ENCODE measurements around the gene AANAT.
A peak's percentile ranks its signal among the peaks of the same experiment; 100 is the strongest.

Gene AANAT

GRCh38 chr17:76496464-76496863 is 29.1 kb downstream of the AANAT start:
- H3K27ac Mint-ChIP-seq = peak overlapping the region; percentile 87
- no peaks in the 10 kb centered on the region for H3K9me3 Mint-ChIP-seq
- no peaks in the 10 kb centered on the region for H3K27me3 Mint-ChIP-seq
- peaks cover 13% of the 10 kb centered on the region for H3K36me3 Mint-ChIP-seq
- DNase-seq (ENCODE audit: low spot score in 2 of 2) (no peak), ATAC-seq (ENCODE audit: low read depth) (no peak)
- H3K4me3 Mint-ChIP-seq = peak overlapping the region; percentile 100
- peaks cover 54% of the 10 kb centered on the region for H3K4me1 Mint-ChIP-seq

DNA sequence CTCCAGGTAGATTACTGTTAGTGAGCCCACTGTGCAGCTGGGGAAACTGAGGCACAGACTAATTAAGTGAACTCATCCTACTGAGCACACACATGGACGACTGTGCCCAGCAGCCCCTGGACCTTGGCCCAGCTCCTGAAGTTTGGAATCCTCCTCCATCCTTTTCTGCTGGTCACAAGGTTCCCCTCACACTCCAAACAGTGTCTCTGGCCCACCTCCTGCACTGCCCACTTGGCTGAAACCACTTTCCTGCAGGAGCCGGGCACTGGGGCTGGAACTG is 30.2 kb downstream of the AANAT start:
- ATAC-seq (ENCODE audit: low read depth) (no peak), DNase-seq (ENCODE audit: low spot score in 2 of 2) (no peak)
- Mint-ChIP-seq H3K27me3 (no peaks in the 10 kb centered on the region), H3K36me3 (peaks cover 13% of the 10 kb centered on the region), H3K4me3 (peak overlapping the region; percentile 100), H3K4me1 (peaks cover 54% of the 10 kb centered on the region), H3K9me3 (no peaks in the 10 kb centered on the region), H3K27ac (peak overlapping the region; percentile 87)

GRCh38 chr17:76497979-76498875 is 30.8 kb downstream of the AANAT start:
- H3K9me3 Mint-ChIP-seq = no peaks in the 10 kb centered on the region
- peak overlapping the region; percentile 100 for H3K4me3 Mint-ChIP-seq
- peak overlapping the region; percentile 87 for H3K27ac Mint-ChIP-seq
- no peak for DNase-seq (ENCODE audit: low spot score in 2 of 2)
- peaks cover 51% of the 10 kb centered on the region for H3K4me1 Mint-ChIP-seq
- no peaks in the 10 kb centered on the region for H3K27me3 Mint-ChIP-seq
- peaks cover 12% of the 10 kb centered on the region for H3K36me3 Mint-ChIP-seq
- ATAC-seq (ENCODE audit: low read depth) = peak; percentile 7

DNA sequence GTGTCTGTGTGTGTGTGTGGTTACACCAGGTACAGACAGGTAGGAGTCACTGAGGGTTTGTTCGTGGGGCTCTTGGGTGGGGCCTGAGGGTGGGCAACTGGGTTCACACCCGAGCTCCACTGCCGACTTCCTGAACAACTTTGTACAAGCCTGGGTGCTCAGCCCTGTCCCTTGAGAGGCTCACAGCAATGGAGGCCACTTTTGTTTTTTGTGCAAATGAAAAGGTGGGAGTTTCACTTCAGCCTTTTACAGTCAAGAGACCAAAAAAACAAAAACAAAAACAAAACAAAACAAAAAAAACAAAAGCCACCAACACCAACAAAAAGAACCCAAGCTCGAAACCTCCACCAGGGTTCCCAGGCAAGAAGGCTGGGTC is 31.5 kb downstream of the AANAT start:
- DNase-seq (ENCODE audit: low spot score in 2 of 2) (no peak), ATAC-seq (ENCODE audit: low read depth) (peak; percentile 40)
- Mint-ChIP-seq H3K27me3 (no peaks in the 10 kb centered on the region), H3K4me3 (peak overlapping the region; percentile 100), H3K36me3 (peaks cover 12% of the 10 kb centered on the region), H3K9me3 (no peaks in the 10 kb centered on the region), H3K4me1 (peaks cover 46% of the 10 kb centered on the region), H3K27ac (peak overlapping the region; percentile 87)

DNA sequence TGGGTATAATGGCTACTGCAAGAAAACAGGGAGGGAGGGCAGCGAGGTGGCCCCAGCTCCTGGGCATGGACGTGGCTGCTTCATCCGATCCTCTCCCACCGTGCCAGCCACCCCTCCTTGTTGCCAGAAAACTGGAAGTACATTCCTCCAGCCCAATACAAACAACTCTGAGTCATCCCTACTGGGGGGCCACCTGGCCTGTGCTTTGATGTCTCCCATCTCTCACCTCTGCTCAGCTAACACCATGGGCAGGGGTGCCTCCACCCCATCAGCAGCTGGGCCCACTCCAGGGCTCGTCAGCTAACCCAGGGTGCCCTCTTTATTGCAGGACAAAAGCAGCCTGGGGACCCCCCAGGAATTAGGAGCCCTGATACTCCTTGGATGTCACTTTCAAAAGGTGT is 31.9 kb downstream of the AANAT start:
- no peaks in the 10 kb centered on the region for H3K9me3 Mint-ChIP-seq
- DNase-seq (ENCODE audit: low spot score in 2 of 2) = no peak
- peak overlapping the region; percentile 100 for H3K4me3 Mint-ChIP-seq
- peak overlapping the region; percentile 87 for H3K27ac Mint-ChIP-seq
- ATAC-seq (ENCODE audit: low read depth) = no peak
- H3K36me3 Mint-ChIP-seq = peaks cover 12% of the 10 kb centered on the region
- peaks cover 48% of the 10 kb centered on the region for H3K4me1 Mint-ChIP-seq
- no peaks in the 10 kb centered on the region for H3K27me3 Mint-ChIP-seq

DNA sequence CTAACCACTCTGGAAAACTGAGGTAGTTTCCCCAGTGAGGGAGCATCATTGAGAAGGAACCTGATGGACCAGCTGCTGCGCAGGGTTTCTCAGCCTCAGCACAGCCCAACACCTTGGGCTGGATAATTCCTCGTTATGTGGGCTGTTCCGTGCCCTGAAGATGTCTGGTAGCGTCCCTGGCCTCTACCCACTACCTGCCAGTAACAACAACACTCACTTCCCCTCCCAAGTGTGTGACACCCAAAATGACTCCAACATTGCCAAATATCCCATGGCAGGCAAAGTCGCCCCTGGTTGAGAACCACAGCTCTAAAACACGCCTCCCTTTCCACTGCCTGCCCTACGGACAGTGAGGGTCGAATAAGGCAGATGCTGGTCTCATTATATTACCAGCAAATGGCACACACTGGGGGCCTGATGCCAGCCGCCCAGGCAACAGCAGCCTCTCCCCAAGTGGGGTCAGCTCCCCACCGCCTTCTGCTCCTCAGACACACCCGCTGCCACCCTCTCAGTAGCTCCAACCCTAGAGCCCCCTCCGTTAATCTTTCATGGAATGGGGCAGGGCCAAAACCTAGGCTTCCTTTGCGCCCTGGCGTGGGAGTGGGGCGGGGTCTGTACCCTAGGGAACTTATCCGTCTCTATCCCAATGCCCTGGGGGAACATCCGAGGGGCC is 32.8 kb downstream of the AANAT start:
- Mint-ChIP-seq H3K4me3 (peak overlapping the region; percentile 100), H3K27ac (peak overlapping the region; percentile 87), H3K4me1 (peaks cover 45% of the 10 kb centered on the region), H3K9me3 (no peaks in the 10 kb centered on the region), H3K36me3 (peaks cover 12% of the 10 kb centered on the region), H3K27me3 (no peaks in the 10 kb centered on the region)
- DNase-seq (ENCODE audit: low spot score in 2 of 2) = no peak
- no peak for ATAC-seq (ENCODE audit: low read depth)

DNA sequence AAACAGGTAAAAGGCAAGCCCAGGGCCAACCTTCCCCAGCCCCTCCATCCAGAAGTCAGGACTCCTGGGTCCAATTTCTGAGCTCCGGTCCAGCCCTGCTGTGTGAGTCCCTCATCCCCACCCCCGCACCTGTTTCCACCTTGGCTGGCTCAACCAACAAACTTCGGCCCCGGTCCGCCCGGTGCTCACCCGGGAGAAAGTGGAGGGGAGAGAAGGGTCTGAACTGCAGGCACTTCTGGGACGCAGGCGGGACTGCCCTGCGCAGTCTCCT is 33.3 kb downstream of the AANAT start:
- H3K36me3 Mint-ChIP-seq = peaks cover 12% of the 10 kb centered on the region
- H3K4me1 Mint-ChIP-seq = peaks cover 43% of the 10 kb centered on the region
- DNase-seq (ENCODE audit: low spot score in 2 of 2) (no peak), ATAC-seq (ENCODE audit: low read depth) (peak; percentile 4)
- H3K27me3 Mint-ChIP-seq = no peaks in the 10 kb centered on the region
- H3K27ac Mint-ChIP-seq = peak overlapping the region; percentile 87
- H3K9me3 Mint-ChIP-seq = no peaks in the 10 kb centered on the region
- peak overlapping the region; percentile 100 for H3K4me3 Mint-ChIP-seq

- peak within 1 kb of the TSS; percentile 100 for H3K4me3 Mint-ChIP-seq
- DNase-seq (ENCODE audit: low spot score in 2 of 2) (peak; percentile 99 to 100), ATAC-seq (ENCODE audit: low read depth) (peak; percentile 82)
- peaks cover 12% of the 10 kb centered on the region for H3K36me3 Mint-ChIP-seq
- no peaks in the 10 kb centered on the region for H3K27me3 Mint-ChIP-seq
- no peaks in the 10 kb centered on the region for H3K9me3 Mint-ChIP-seq
- H3K4me1 Mint-ChIP-seq = peaks cover 41% of the 10 kb centered on the region
- H3K27ac Mint-ChIP-seq = peak within 1 kb of the TSS; percentile 90
These were observed 33.8 kb downstream of the AANAT start, which contains the start of gene RHBDF2 for GRCh38 chr17:76501018-76501826. TSS of gene RHBDF2 (minus strand) at chr17:76501423. CDS start at chr17:76481524, 19,899 bp downstream.

DNA sequence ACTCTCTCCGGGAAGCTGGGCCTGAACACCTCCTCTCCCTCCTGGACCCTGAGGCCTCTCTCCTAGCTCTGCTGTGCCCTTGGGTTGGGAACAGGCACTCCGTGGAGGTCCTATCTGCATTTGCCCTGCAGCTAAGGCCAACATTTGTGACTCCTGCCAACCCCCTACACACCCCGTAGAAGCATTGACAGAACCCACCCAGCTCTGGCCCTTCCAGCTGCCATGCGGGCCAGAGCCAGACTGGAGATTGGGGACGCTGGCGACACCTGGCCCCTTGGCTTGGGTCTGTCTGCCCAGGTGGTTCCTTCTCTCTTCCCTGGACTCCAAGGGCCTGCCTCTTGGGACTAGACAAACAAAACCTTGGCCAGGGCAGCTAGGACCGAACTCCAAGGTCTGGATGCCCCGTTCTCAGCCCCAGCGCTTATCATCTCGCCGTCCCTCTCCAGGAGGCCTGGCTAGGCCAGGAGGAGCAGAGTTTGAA is 34.5 kb downstream of the AANAT start:
- ATAC-seq (ENCODE audit: low read depth) (no peak), DNase-seq (ENCODE audit: low spot score in 2 of 2) (no peak)
- Mint-ChIP-seq H3K4me3 (peak overlapping the region; percentile 100), H3K4me1 (peaks cover 41% of the 10 kb centered on the region), H3K9me3 (no peaks in the 10 kb centered on the region), H3K27ac (peak overlapping the region; percentile 90), H3K36me3 (peaks cover 12% of the 10 kb centered on the region), H3K27me3 (no peaks in the 10 kb centered on the region)

DNA sequence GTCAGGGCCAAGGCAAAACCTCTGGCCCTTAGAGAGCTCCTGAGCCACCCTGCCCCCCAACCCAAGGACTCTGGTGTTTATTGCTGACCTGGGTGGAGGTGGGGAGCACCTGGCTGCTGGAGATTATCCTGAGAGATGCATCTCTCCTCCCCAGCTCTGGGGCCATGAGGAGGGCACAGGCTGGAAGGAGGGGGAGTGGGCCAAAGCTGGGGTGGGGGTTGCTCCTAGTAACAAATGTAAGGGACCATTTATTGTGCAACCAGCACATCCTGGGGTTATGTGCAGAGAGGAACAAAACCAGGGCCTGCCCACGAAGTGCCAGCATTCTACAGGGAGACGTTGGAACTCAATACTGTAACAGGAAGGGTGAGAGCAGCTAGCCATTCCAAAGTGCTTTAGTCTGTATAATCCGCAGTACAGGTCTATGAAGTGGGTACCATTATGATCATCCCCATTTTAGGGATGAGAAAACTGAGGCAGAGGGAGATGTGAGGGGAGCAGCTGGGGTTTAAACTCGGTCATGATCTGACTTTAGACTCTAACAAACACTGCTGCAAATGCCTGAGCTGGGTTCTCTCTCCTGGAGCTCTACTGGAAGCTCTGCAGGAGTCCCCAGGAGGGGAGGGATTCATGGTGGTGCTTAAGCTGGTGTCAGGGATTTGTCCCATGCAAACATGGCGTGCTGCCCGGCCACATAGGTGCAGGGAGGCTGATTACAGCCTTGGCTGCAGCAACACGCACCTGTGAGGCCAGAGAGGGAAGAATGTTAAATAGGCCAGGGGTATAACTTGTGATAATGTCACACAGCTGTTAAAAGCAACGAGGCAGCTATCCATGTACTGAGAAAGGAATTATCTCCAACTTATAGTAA is 35.2 kb downstream of the AANAT start:
- no peaks in the 10 kb centered on the region for H3K27me3 Mint-ChIP-seq
- peak overlapping the region; percentile 90 for H3K27ac Mint-ChIP-seq
- H3K4me1 Mint-ChIP-seq = peaks cover 34% of the 10 kb centered on the region
- H3K4me3 Mint-ChIP-seq = peak overlapping the region; percentile 100
- peaks cover 12% of the 10 kb centered on the region for H3K36me3 Mint-ChIP-seq
- H3K9me3 Mint-ChIP-seq = no peaks in the 10 kb centered on the region
- DNase-seq (ENCODE audit: low spot score in 2 of 2) = no peak
- no peak for ATAC-seq (ENCODE audit: low read depth)

GRCh38 chr17:76504117-76504516 is 36.7 kb downstream of the AANAT start:
- ATAC-seq (ENCODE audit: low read depth) (peak; percentile 10), DNase-seq (ENCODE audit: low spot score in 2 of 2) (no peak)
- no peak overlapping the region for H3K27ac Mint-ChIP-seq
- H3K4me1 Mint-ChIP-seq = peaks cover 21% of the 10 kb centered on the region
- H3K27me3 Mint-ChIP-seq = peaks cover 2% of the 10 kb centered on the region
- no peaks in the 10 kb centered on the region for H3K9me3 Mint-ChIP-seq
- H3K36me3 Mint-ChIP-seq = peaks cover 7% of the 10 kb centered on the region
- H3K4me3 Mint-ChIP-seq = peak overlapping the region; percentile 3

GRCh38 chr17:76506408-76507345 is 39.3 kb downstream of the AANAT start:
- DNase-seq (ENCODE audit: low spot score in 2 of 2) (peak; percentile 95 to 99), ATAC-seq (ENCODE audit: low read depth) (peak; percentile 83)
- no peaks in the 10 kb centered on the region for H3K9me3 Mint-ChIP-seq
- H3K36me3 Mint-ChIP-seq = no peaks in the 10 kb centered on the region
- no peak overlapping the region for H3K4me3 Mint-ChIP-seq
- peaks cover 2% of the 10 kb centered on the region for H3K27me3 Mint-ChIP-seq
- peaks cover 18% of the 10 kb centered on the region for H3K4me1 Mint-ChIP-seq
- no peak overlapping the region for H3K27ac Mint-ChIP-seq

Data from memory B cell (primary cell).